ENCODE data around the gene ATF3.
A peak's percentile ranks its signal among the peaks of the same experiment; 100 is the strongest.

The ATF3 gene

DNA sequence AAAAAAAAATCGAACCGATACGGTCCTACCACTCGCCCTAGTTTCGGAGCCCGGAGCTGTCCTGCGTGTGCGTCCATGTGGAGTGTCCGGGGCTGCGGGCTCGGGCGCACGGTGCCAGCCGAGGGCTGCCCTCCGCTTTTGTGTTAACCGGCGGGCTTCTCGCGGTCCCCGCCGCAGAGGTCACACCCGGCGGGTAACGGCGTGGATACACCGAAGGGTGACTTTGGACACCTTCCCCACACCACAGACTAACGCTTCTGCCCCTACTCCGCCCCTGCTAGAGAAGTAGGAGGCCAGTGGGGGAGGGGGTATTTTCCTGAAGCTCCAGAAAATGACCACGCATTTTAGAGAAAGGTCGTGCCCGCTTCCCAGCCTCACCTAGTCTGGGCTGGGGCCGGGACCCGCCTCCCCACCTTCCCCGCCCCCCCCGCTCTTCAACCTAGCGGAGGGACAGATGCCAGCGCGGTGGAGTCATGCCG, 609 bp upstream of the ATF3 start:
- peak overlapping the region; percentile 79 for H3K4me3 ChIP-seq (ENCODE audit: low read length)
- DNase-seq (ENCODE audit: low read depth): no peak
- no peak for TF ChIP-seq CTCF (conservative IDR thresholded peaks at IDR 0.05; ENCODE audit: low read length)

- peak overlapping the region; percentile 79 for H3K4me3 ChIP-seq (ENCODE audit: low read length)
- DNase-seq (ENCODE audit: low read depth): peak; percentile 42
- peak; percentile 40 for TF ChIP-seq CTCF (conservative IDR thresholded peaks at IDR 0.05; ENCODE audit: low read length)
These were observed 569 bp downstream of the ATF3 start for GRCh38 chr1:212608959-212609700.

DNA sequence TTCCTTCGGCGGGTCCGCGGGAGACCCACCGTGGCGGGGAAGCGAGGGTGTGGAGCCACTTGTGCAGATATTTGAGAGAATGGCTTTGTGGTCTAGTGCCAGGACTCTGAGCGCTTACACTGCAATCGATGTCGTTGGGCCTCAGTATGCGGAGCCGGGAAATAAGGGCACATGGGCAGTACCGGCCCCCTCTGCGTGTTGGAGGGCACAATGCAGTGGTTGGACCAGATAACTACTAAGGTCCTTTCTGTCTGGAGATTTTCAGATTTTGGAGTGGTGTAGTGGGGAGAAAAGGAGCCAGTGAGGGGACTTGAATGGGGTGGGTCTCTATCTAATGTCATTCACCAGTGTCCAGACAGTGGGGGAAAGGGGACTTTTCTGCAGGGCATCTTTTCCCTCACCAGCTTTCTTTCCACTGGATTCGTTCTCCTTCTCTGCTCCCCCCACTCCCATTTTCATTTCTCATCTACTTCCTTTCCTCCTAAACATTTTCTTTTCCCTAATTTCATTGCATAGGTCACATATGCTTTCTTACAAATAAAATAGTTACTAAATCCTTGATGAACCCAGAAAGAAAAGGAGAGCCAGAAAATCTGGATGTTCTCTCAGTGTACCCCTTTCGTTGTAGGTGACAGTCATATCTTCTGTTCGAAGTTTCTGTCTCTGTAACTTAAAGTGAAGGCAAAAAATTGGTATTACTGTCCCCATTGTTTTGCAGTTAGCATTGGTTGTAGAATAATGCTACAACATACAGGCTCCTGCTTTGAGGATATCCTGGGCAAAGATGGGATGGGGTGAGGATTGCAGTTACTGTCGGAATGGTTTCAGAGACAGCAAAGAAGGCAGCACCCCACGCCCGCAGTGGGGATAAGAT, 1.4 kb downstream of the ATF3 start:
- DNase-seq (ENCODE audit: low read depth): peak; percentile 23
- peak overlapping the region; percentile 79 for H3K4me3 ChIP-seq (ENCODE audit: low read length)
- no peak for TF ChIP-seq CTCF (conservative IDR thresholded peaks at IDR 0.05; ENCODE audit: low read length)

- no peak for DNase-seq (ENCODE audit: low read depth)
- H3K4me3 ChIP-seq (ENCODE audit: low read length): no peak overlapping the region
- TF ChIP-seq CTCF (conservative IDR thresholded peaks at IDR 0.05; ENCODE audit: low read length): no peak
These were observed 2.0 kb downstream of the ATF3 start for GRCh38 chr1:212610575-212610967.

DNA sequence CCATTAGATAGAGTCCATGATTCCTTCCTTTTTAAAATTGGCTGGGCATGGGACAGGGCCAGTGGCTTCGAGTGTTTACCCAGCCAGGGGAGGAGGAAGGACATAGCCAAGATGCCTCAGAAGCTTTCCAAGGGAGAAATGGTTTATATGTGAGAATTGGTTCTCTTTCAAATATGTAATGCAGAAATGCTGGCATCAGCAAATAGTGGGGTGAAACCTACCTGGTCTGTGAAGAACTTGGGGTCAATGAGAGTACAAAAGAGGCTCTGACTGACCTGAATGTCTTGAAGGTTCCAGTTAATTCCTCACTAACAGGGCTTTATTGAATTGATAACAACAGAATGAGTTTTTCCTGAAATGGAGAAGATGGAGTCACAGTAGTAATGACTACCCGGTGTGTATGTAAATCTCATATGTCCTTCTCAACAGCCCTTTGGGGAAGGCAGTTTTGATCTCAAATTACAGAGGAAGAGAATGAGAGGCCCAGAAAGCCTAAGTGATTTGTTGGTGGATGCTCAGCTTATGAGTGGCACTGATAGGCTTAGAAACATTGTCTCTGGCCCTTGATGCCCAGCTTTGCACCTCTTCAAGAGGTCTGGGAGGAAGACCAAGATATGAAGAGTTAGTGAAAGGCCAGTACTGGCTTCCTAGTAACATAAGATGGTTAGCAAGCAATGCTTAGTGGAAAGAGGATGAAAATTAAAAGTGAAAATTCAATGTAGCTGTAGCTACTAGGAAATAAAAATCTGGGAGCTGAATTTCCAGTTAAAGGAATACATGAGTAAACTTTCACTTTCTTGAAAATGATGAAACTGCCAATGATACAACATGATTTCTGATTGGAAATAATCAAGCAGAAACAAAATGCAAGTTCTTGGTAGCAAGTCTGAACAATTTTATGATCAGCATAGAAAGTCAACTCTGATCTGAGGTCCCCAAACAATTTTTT, 2.7 kb downstream of the ATF3 start:
- H3K4me3 ChIP-seq (ENCODE audit: low read length): no peak overlapping the region
- no peak for TF ChIP-seq CTCF (conservative IDR thresholded peaks at IDR 0.05; ENCODE audit: low read length)
- no peak for DNase-seq (ENCODE audit: low read depth)

GRCh38 chr1:212612041-212612961, 3.7 kb downstream of the ATF3 start:
- no peak for TF ChIP-seq CTCF (conservative IDR thresholded peaks at IDR 0.05; ENCODE audit: low read length)
- DNase-seq (ENCODE audit: low read depth): no peak
- no peak overlapping the region for H3K4me3 ChIP-seq (ENCODE audit: low read length)
